ENCODE results near the gene DYNLT4.

GRCh38 chr1:44806025-44806703 lies 987 bp downstream of the DYNLT4 start:
- TF ChIP-seq EZH2phosphoT487 (IDR thresholded peaks at IDR 0.05; ENCODE audit: insufficient read depth, low read depth) (no peak), EZH2 (IDR thresholded peaks at IDR 0.05; ENCODE audit: insufficient read depth, poor library complexity, severe bottlenecking) (no peak)

All from GM23248 (cell line).